HG03354 (cell line): ENCODE measurements around the gene ASIC3.

ENCODE experiments used
- ATAC-seq: cut with Tn5 transposase; IDR thresholded peaks from one replicate; pipeline ENCODE4 v1.9.1; 2021; ENCODE audit warnings: mild to moderate bottlenecking; ENCODE audit not compliant: unreplicated experiment, poor library complexity, severe bottlenecking

The ASIC3 gene

DNA sequence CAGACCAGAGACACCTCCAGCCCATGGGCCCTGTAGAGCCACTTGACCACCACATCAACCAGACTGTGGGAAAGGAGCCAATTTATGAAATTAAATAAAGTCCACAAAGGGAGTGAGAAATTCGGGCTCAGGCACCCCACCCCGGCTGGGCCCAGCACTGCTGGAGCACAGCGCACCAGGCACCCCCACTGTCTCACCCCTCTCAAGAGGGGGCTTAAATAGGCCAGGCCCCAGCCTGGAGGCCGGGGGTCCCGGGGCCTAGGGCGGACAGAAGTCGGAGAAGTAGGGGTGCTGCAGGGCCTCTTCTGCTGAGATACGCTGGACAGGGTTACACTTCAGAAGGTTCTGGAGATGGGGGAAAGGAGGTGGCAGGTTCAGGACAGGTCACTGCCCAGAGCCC, 5.4 kb downstream of the ASIC3 start:
- no peak for ATAC-seq

DNA sequence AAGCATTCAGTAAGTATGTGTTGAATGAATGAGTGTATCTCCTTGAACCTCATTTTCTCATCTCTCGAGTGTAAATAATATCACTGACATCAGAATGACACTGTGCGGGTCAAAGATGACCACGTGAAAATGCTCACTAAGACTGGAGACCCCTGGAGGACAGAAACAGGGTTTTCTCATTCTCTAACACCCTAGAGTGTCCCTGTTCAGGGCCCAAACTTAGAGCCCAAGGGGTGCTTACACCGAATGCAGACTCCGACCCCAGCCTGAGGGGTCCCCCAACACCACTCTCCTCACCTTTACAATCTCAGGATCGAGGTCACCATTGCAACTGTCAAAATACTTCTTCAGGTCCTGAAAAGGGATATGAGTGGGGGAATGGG, 7.9 kb downstream of the ASIC3 start:
- ATAC-seq = no peak

DNA sequence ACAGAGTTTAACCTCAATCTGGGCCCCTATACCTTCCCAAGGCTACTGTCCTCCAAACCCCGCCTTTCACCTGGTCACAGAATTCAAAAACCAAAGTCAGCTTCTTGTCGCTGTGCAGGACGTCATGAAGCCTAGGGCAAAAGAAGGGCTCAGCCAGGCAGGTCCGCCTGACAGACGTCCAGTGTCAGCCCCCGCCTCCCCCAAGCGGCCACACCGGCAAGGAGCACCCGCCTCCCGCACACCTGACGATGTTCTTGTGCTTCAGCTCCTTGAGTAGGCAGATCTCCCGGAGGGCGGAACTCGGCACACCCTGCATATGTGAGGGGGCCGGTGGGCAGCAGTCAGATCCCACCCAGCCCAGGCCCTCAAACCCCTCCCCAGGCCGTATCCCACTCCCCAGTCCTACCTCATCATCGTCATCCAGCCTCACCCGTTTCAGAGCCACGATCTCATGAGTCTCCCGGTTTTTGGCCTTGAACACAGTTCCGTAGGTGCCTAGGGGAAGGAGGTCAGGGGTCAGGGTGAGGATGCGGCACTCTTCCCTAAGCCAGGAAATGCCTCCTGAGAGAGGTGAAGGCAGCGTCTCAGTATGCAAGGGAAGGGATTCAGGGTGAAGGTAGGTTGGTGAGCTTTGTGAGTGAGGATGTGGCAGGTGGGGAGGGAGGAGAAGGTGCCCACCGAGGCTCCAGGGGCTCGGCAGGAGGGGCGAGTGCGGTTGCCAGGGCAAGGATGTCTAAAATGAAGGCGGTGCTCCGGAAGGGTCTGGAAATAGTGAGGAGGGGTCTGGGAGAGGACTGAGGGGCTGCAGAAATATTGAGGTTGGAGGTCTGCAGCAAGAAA, 8.6 kb downstream of the ASIC3 start:
- no peak for ATAC-seq

DNA sequence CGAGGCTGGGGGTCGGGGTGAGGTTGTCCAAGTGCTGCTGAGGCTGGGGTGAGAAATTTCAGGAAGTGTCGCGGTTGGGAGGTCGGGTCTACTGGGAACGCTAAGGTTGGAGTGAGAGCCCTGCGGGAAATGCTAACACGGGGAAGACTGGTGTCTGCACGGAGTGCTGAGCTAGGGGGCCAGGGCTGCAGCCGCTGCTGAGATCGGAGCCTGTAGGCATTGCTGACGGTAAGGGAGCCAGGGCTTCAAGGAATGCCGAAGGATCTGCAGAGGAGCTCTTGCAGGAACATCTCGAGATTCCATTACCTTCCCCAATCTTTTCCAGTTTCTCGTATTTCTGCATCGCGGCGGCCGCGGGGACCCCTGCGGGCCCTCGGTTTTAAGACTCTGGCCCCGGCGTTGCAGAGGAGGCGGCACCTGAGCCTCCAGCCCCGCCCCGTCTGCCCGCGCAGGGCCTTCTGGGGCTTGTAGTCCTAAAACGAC, 9.2 kb downstream of the ASIC3 start, which contains the start of gene CDK5:
Gene CDK5, minus strand, starts transcription at position 392 of the 483 bp plus-strand sequence. Its CDS starts 49 bp downstream, at position 343.
- ATAC-seq = peak; percentile 25

DNA sequence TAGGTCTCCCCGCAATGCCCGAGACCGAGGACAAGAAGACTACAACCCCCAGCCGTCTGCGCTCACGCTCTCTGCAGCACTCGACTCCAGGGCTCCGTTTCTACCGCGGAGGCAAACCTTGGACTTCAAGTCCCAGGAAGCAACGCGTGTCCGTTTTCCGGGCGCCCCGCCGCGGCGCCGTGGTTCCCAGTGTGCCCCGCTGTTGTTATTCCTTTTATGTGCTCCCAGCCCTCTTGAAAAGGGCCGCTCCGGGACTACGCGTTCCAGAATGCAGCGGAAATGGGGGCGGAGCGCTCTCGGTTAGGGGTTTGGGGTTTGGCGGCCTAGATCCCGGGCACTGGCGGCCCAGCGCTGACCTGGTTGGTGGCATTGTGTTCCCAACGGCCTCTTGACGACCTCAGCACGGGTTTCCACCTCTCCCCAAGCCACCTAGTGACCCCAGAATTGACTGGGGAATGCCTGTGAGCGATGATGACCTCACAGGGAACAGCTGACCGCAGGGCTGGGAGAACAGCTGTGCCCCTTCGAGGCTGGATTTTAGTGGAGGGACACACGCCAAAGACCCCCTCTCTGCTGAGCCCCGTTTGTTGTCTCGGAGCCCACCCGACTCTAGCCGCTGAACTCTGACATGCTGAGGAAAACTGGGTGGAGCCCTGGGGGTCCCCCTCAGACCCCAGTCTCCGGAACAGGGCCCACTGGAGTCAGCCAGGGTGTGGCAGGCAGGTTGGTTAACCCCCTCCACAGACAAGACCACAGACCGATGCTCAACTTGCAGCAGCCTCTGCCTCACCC, 9.9 kb downstream of the ASIC3 start:
- peak; percentile 90 for ATAC-seq

DNA sequence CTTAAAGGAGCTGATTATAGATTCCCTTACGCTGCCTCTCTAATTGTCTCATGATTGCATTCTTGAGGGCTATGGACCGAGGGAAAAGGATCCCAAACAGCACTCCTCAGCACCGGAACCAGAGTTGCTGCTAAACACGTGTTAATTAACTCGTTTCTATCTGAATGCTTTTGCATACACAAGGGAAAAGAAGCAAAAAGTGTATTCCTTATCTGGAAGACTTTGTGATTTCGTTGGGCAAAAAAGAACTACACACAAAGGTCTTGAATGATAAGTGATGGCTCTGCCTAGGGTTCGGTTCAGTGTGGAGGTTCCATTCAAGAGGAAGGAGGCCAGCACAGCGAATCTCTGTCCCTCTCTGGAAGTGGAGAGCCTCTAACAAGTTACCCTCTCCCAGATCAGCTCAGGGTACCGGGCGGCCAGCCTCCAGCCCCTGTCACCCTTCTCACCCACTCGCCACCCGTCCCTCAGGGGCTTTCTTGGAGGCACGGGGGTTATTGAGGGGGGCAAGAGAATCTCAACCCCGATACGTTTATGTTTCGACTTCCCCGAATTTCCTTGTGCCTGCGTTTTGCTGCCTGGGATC, 10.5 kb downstream of the ASIC3 start:
- ATAC-seq = no peak

DNA sequence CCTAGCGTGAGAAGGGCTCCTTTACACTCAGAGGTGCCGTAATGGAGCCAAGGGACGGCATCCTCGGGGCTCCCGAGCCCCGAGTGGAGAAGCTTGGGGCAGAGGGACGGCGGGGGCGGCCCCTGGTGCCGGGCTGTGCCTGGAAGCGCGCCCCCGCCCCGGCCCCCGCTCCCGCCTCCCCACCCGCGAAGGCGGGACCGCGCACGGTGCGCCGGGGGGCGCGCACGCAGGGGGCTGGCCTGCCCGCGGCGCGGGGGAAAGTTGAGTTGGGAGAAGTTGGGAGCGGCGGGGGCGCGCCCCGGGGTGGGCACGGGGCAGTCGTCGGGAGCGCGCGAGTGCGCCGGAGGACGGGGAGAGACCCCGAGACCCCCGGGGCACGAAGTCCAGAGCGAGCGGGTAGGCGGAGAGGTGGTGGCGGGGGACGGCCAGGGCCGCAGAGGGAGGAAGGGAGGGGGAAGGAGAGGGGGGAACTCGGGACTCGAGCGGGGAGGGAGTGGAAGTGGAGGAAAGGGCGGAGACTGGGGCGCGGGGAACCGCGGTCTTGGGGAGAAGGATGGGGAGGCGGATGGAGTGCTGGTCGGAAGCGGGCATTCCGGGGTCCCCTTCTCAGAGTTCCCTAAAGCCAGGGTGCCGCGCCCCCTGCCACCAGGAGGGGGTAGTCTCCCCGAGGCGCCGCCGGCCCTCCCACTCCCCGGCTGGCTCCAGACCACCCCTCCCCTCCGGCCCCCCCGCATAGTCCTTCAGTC, 11.2 kb downstream of the ASIC3 start, which contains the start of gene SLC4A2:
Gene SLC4A2, plus strand, starts transcription at position 223 of the 746 bp plus-strand sequence. CDS start 2,399 bp downstream, outside the sequence.
- peak; percentile 35 for ATAC-seq

DNA sequence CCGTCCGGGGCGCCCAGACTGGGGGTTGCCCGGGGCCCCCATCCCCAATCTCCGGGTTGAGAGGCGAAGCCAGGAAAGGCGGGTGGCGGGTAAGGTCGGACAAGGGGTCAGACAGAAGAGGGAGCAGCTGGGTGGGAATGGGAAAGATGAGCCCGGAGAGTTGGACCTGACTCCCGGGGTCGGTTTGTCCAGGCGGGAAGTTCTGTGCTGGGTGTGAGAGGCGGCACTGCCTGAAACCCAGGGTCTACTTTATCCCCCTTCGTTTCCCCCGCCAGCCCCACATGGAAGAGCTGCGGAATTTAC, 11.7 kb downstream of the ASIC3 start:
- no peak for ATAC-seq

DNA sequence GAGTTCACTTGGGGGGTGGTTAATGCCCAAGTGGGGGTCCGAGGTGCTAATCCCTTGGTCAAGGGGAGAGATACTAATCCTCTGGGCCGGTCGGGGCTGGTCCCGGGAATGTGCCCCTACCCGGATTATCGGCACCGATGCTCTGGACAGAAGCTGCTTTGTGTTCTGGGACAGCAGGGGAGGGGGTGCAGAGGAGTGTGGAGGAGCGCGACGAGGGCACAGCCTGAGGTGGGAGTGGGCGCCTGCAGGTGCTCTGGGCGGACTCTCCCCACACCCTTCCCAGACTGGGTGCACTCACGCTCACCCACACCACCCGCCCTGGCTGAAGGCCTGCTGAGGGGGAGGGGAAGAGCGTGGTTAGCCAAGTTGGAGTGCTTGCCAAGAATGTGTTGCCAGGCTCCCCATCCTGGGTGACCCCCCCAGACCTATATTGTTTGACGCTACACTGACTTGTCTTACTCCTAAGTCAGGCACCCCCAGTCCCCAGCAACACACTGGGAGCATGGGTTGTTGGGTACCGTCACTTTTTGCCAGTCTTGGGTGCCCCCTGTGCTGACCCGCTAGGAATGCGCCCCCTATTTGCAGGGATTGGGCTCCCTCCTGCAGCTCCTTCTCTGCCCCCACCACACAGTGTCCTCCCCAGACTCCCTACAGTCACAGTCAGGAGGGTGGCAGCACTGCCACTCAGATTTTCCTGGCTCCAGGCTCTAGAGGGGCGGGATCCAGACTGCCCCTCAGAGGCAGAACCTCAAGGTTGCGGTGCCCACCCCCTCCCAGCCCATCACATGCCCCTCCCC, 12.3 kb downstream of the ASIC3 start:
- no peak for ATAC-seq

DNA sequence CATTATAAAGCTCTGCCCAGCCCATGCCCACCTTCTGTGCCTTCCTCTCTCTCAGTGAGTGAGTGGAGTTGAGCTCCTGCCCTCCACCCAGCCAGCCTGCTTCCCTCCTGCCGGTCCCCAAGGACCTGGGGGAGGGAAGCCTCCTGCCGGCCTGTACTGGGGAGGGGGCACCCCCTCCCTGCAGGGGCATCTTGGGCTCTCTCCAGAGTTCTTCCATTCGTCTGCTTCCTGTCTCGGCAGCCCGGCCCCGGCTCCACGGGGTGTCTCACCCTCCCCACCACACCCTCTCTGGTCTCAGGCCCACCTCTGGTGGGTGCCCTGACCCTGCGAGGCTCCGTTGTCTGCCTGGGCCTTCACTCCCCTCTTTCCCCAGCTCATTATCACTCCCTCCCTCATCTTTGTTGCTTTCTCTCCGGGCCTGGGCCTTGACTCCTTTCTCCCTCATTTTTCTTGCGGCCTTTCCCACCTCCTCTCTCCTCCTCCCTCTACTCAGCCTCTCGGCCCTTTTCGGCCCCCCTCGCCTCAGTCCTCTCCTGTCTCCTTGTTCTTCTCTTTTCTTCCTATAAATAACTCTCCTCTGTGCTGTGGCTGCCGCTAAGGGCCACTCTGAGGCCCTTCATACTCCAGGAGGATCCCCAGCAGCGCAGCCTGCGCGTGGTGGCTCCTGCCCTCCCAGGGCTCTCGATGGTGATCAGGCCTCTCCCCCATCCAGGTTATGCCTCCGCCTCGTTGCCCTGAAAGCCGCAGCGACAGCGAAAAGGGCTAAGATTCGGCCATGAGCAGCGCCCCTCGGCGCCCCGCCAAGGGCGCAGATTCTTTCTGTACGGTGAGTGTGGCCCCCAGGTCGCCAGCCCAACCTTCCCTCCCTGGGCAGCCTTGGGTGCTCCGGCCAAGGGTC, 13.1 kb downstream of the ASIC3 start:
- ATAC-seq = no peak

DNA sequence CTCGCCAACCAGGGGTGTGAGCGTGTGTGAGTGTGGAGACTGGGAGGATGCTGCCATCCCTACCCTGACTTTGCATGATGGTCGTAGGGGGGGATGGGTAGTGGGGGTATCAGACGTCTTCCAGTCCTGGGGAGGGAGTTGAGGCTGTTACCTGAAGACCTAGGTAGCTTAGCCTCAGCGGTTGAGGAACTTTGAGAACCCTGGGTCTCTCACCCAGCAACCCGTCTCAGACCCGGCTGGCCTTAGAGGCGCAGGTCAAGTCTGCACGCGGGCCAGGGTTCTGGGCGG, 13.7 kb downstream of the ASIC3 start:
- ATAC-seq = no peak

DNA sequence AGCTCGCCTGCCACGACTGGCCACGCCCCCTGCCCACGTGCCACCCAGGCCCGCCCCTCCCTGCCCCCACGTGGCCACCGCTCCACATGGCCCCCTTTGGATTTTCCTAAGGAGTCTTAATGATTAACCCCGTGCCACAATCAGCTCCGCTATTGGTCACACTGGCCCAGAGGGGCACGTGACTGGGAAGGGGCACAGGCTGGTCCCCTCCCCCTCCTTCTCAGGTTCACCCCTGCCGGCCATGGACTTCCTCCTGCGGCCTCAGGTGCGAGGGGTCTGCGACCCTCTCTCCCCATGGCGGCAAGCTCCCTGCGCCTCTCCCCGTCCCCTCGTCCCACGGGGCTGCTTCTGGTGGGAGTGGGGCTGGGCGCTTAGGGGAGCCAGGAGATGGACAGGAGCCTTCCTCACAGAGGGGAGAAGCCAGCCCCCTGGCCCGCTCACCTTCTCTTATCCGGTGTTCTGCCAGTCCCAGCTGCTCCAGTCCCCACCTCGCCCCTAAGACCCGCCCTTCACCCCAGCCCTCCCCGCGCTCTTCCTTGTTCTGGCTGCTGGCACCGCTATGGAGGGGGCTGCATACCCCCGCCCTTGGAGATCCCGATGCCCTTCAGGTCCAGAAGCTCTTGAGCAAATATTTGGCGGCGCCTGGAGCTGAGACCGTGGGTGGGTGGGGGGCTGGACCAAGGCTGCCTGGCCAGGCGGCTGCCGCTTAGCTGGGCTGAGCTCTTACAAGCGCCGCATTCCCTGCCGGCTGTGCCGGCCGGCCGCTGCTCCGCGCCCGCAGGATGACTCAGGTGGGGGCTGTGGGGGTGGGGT, 14.3 kb downstream of the ASIC3 start:
- no peak for ATAC-seq

DNA sequence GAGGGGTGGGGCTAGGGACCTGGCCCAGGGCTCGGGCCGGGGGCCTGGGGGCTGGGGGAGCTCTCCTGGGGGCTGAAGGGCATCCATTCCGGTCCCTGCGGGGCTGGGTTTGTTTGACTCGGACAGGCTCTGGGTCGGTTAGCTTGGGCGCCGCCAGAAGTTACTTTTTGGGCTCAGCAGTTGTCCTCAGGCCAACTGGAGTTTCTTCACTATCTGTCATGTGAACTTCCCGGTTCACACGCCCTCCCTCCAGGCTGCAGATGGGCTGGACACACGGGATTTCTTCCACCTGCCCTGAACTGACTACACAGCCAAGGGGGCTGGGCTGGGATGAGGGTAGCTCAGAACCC, 14.9 kb downstream of the ASIC3 start:
- ATAC-seq = no peak

DNA sequence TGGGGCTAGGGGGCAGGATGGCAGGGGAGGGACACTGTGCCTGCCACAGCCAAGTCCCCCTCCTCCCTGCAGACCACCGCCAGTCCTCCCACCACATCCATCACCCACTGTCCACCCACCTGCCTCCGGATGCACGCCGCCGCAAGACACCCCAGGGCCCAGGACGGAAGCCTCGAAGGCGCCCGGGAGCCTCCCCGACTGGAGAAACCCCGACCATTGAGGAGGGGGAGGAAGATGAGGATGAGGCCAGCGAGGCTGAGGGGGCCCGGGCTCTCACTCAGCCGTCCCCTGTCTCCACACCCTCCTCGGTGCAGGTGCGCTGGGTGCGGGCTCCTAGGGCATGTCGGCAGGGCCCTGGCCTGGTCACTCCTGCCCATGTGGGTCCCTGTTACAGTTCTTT, 16.1 kb downstream of the ASIC3 start:
- no peak for ATAC-seq

DNA sequence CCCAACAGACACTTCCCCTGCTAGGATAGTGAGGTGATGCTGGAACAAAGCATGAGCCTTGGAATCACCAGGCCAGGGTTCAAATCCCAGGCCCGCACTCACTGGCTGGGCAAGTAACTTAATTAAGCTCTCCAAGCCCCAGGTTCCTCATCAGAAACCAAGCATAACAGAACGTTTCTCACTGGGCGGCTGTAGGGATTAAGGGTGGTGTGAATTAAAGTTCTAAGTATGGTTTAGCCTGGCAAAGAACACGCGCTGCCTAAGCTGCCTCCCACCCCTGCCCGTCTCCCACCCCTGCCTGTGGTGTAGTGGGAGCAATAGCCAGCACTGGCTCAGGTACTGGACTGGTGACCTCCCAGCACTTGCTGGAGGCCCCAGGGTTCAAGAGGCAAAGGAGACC, 16.7 kb downstream of the ASIC3 start:
- no peak for ATAC-seq

DNA sequence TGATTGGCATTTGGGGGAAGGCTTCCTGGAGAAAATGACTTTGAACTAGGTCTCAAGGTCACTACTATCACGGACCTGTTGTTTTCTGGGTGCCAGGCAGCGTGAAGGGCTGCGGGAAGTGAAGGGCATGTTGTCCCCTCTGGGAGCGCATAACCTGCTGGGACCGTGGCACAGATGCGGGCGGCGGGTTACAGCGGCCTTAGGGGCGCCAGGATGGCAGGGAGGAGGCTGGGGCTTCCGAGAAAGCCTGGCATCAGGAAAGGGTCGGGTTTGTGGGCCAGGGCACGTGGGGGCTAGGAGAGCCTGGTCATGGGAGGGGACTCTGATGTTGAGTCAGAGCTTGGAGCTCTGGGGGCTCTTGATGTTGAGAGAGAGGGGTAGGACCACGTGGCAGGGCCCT, 17.2 kb downstream of the ASIC3 start:
- ATAC-seq = no peak

DNA sequence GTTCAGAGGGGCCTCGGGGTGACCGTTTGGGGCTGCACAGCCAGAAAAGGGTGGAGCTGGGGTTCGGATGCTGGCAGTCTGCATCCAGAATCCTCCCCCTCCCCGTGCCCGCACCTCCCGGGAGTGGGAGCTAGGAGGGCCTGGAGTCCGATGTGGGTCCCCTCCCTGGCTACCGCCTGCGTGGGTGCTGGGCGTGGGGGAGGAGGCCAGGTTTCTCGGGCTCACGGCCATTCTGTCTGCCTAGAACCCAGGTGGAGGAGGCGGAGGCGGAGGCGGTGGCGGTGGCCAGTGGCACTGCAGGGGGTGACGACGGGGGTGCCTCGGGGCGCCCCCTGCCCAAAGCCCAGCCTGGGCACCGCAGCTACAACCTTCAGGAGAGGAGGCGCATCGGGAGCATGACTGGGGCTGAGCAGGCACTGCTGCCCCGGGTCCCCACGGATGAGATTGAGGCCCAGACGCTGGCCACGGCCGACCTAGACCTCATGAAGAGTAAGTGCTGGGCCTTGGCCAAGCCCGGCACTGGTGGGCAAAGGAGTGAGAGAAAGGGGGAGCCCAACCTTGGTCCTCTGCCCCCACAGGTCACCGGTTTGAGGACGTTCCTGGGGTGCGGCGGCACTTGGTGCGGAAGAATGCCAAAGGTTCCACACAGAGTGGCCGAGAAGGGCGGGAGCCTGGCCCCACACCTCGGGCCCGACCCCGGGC, 18.1 kb downstream of the ASIC3 start:
- ATAC-seq = no peak
